ENCODE data around the gene KIF18A. TPM values are rescaled to one million over a fixed set of nuclear protein-coding genes. Genes with fewer than 3 reads are reported as not detected.
"Not testable (repeated sequence)": the region's sequence is repeated elsewhere in the genome, so short reads cannot be mapped to it uniquely, and the experiment has no call there.

Gene KIF18A
- 18.9 and 19.6 TPM in 2 replicates for polyA plus RNA-seq (2014; cell fraction: cytosol; rRNA removed)
- polyA plus RNA-seq (2014; cell fraction: nucleus; rRNA removed) = 24.0 and 29.7 TPM in 2 replicates

DNA sequence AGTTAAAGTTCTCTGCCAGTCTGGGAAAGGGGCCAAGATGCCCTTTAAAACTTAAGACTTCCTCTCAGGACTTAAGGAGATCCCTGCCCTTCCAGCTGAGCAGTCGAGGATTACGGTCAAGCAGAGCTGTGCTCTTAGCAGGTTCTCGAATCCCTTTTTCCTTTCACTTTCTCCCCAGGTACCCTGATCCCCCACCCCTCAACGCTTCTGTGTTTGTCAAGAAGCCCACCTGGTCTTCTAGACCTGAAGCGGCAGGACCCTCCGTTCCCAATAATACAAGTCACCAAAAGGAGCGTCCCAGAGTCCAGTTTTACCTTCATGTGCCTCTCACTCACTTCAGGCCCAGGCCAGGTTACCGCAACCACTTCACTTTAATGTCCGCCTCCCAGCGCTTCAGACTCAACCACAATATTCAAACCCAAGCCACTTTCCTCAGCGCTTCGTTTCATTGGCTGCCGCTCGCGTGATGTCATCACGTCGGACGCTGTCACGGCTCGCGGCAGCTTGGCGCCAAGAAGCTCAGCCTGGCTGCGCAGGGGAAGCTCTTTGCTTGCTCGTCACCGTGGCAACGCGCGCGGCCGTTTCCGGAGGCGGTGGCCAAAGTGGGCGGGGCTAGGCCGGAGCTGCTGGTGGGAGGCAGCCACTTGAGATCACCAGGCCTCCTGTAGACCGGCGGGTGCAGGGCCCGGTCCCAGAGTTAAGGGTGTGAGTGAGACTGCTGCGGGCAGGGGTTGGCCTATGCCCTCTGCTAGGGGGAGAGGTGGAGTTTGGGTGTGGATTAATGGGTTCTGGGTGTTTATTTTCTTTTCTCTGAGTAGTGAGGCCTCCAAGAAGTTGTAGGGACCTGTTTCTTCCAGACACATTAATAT lies at the start of gene KIF18A, which contains the start of gene METTL15:
KIF18A (minus strand) TSS at position 407 of the 869 bp plus-strand sequence. CDS start 10,209 bp downstream, outside the sequence.
METTL15 (plus strand) TSS at position 639 of the 869 bp plus-strand sequence. CDS start 4,947 bp downstream, outside the sequence.
- DNase-seq (ENCODE audit: low spot score) = peak; percentile 98

GRCh38 chr11:28153586-28153985 lies 45.6 kb upstream of the KIF18A start:
- no peak for DNase-seq (ENCODE audit: low spot score)

GRCh38 chr11:28152743-28153142 lies 44.8 kb upstream of the KIF18A start:
- no peak for DNase-seq (ENCODE audit: low spot score)

DNA sequence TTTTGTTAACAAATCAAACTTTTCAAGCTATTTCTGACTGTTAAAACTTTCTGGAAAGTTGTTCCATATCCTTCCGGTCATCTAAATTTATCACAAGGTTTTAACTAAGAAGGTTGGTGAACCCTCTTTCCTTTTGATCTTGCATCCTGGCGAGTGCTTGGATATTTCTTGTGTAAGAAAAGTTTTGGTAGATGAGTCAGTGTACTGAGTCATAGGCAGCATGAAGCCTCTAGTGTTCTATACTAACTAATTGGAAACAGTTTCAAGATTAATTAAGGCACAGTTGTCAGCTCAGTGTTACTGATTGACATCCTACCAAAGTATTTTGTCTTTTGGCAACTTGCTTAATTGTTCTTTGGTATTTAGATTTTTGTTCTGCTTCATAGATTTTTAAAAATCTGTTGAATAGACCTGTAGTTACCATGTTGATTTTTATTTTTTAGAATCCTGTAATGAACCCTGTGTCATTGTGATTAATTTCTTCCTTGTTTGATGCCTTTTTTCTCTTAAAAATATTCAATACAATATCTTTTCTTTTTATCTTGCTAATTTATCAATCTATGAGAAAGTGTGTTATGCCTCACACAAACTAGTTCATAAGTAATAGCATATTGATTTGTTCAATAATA lies 38.3 kb upstream of the KIF18A start:
- no peak for DNase-seq (ENCODE audit: low spot score)

DNA sequence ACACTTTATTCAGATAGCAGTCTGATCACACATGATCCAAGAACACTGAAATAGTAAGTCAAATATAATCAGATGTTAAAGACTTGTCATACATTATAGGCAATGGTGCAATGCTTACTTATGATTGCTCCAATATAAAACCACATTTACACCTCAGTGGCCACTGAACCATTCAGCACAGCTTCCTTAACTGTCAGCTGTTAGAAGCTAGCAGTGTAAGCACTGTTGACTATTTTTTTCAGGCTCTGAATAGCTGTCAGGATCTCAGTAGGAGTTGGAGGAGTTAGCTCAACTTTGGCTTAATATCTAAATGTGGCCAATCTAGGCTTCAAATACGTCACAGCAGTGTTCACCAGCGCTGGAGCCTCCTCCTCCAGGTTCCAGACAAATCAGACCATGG lies 36.9 kb upstream of the KIF18A start:
- no peak for DNase-seq (ENCODE audit: low spot score)

- no peak for DNase-seq (ENCODE audit: low spot score)
Observed at GRCh38 chr11:28142724-28143123, 34.8 kb upstream of the KIF18A start.

DNA sequence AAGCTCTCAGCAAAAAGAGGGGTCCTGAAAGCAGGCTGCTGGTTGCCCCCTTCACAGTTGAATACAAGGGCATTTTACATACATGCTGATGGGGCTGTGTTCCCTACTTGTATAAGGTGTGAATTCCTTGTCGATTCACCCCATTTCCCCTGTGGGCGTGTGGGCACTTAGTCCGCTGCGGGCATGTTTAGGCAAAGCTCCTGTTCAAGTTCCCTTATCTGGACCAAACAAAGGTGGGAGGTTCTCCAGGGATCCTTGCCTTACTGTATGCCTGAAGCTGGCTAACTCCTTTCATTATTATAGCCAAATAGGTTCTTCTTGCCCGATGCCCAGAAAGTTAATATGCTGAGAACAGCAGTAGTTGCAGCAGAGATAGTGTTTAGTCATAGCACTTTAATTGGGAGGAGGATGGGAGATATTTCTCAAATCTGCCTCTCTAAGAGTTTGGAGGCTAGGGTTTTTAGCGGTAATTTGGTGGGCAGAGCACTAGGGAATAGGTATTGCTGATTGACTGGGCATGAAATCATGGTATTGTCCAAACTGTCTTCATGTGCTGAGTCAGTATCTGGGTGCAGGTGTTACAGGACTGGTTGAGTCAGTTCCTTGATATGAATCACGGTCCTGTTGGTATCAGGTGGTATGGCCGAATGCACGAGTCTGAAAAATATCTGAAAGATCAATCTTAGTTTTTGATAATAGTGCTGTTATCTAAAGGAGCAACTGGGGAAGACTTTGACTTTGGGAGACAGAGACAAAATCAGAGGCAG lies 32.9 kb upstream of the KIF18A start:
- no peak for DNase-seq (ENCODE audit: low spot score)

- DNase-seq (ENCODE audit: low spot score) = no peak
Observed at GRCh38 chr11:28139841-28140415, 32.0 kb upstream of the KIF18A start.

DNA sequence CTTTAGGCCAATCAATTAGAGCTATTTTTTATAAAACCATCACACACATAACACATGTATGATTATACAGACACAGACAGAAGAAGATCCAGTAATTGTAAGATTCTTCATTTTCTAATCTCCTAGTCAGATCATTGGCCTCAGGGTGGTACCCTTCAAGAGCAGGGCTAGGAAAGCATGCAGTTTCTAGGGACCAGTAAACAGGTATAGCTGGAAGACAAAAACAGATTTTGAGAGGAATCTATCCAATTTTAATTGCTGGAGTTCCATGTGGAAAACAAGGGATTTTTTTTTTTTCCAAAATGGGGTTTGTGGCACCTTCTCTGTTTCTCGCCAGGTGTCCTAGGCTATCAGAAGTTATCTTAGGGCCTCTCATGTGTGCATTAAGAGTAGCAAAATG lies 29.9 kb upstream of the KIF18A start:
- DNase-seq (ENCODE audit: low spot score) = no peak

GRCh38 chr11:28137366-28137765 lies 29.4 kb upstream of the KIF18A start:
- no peak for DNase-seq (ENCODE audit: low spot score)

DNA sequence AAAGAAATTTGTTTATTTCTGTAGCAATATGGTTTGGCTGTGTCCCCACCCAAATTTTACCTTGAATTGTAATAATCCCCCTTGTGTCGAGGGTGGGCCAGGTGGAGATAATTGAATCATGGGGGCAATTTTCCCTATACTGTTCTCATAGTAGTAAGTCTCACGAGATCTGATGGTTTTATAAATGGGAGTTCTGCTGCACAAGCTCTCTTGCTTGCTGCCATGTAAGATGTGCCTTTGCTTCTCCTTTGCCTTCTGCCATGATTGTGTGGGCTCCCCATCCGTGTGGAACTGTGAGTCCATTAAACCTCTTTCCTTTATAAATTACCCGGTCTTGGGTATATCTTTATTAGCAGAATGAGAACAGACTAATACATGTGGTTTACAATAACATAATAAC lies 28.2 kb upstream of the KIF18A start:
- DNase-seq (ENCODE audit: low spot score) = not testable (repeated sequence)

- DNase-seq (ENCODE audit: low spot score) = no peak
Observed at GRCh38 chr11:28133146-28133545, 25.2 kb upstream of the KIF18A start.

- DNase-seq (ENCODE audit: low spot score) = no peak
Observed at GRCh38 chr11:28132548-28132947, 24.6 kb upstream of the KIF18A start.

GRCh38 chr11:28123151-28123581 lies 15.2 kb upstream of the KIF18A start:
- DNase-seq (ENCODE audit: low spot score) = no peak

DNA sequence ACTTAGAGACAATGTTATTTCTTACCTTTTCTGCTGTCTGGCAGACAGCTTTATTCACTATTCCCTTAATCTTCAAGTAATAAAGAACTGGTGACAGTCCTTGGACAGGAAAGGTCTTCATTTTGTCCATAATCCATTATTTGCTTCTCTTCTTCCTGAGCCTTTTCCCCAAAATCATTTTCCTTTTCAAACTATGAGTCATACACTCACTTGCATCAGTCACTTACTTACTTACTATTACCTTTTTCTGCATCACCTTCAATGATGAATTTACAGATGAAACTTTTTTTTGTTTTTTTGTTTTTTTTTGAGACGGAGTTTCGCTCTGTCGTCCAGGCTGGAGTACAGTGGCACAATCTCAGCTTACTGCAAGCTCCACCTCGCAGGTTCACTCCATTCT lies 9.8 kb upstream of the KIF18A start:
- DNase-seq (ENCODE audit: low spot score) = no peak

DNA sequence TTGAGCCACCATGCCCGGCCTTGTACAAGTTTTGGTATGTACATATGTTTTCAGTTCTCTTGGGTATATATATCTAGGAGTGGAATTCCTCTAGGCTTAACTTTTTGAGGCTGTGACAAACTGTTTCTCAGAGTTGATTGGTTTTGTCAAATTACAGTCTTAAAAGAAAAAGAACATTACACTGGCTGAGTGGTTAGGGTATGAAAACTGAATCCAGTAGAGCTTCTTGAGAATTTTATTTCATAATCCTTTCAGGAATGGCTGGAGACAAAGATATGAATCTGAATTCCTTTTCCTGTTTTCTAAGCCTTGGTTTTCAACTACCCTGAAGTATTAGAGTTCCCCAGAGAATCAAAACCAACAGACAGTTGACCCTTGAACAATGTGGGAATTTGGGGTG lies 6.8 kb upstream of the KIF18A start:
- no peak for DNase-seq (ENCODE audit: low spot score)

DNA sequence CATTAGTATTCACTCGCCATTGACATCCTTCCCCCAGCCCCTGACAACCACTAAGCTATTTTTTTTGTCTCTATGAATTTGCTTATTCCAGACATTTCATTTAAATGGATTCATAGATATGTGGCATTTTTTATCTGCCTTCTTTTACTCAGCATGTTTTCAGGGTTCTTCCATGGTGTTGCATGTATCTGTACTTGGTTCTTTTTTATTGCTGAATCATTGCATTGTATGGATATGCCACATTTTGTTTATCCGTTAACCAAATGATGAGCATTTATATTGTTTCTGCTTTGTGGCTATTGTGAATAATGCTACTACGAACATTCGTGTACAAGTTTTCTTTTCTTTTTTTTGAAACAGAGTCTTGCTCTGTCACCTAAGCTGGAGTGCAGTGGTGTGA lies 6.2 kb upstream of the KIF18A start:
- DNase-seq (ENCODE audit: low spot score) = no peak

- no peak for DNase-seq (ENCODE audit: low spot score)
Observed at GRCh38 chr11:28110821-28111200, 2.9 kb upstream of the KIF18A start.

- peak; percentile 72 for DNase-seq (ENCODE audit: low spot score)
Observed at GRCh38 chr11:28110108-28110820, 2.3 kb upstream of the KIF18A start.

DNA sequence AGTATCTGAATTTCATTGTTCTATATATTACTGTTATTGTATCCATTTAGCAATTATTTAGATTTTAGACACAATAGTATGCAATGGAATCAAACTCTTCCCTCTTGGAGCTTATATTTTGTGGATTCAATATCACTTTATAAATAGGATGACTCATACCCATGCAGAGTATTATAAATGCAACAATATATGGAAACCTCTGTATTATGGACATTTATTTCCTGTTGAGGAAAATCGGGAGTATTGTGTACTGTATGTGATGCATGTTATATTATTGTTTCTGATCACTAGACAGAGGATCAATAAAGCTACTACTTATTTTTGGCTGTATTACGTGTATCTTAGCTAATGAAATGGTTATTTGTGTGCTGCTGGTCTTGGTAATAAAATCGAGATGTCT lies 1.0 kb upstream of the KIF18A start:
- DNase-seq (ENCODE audit: low spot score) = no peak

DNA sequence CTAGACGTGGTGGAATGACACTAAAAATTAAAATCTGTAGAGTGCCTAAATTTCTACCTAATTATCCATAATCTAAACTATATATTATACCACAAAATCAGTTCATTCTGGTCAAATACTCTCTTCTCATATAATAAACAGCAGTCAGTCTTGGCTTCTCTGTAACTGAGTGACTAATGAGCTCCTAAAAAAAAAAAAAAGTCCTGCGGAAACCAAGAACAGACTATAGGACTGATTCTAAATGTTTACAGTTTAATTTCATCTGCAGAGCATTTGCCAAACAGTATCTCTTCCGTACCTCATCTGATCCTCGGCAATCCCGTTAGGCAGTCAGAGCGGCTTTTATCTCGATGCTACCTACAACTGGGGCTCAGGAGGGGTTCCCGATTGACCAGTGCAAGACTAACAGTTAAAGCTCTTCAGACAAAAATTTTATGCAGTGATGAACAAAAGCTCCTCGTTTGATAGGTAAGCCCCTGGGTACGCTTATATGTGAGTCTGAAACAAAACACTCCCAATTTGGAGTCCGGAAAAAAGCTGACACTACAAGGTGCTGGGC lies 686 bp downstream of the KIF18A start:
- no peak for DNase-seq (ENCODE audit: low spot score)
